AG04449 (cell line): Measurements from ENCODE around the gene KRT33B.

Source experiments
- CTCF ChIA-PET: fragments of 350-600 bp; formaldehyde crosslinking; extraction: SDS; loops from one replicate; lab custom pipeline; 2021; ENCODE audit warnings: antibody characterized with exemption; lab: Yijun Ruan, JAX
- POLR2A ChIA-PET: fragments of 400-600, 350-600 bp; formaldehyde crosslinking; extraction: SDS; loops from one replicate; lab custom pipeline; 2020; ENCODE audit warnings: antibody characterized with exemption, inconsistent platforms; lab: Yijun Ruan, JAX
- DNase-seq: peaks from one replicate; pipeline ENCODE4 v3.0.0-alpha.2; 2010; ENCODE audit warnings: low read depth, low spot score
- H3K4me3 ChIP-seq: 2 replicates; pipeline ENCODE4 v1.5.1; 2011; ENCODE audit warnings: low read depth, mild to moderate bottlenecking, control low read depth, low read length
- TF ChIP-seq, protein P1 (sequence below): IDR thresholded peaks from one replicate; pipeline ENCODE4 v1.5.1; 2011; ENCODE audit warnings: mild to moderate bottlenecking, moderate library complexity, low read length, control low read depth, inconsistent platforms; ENCODE audit not compliant: insufficient read depth; ENCODE audit errors: missing control alignments

Gene KRT33B

DNA sequence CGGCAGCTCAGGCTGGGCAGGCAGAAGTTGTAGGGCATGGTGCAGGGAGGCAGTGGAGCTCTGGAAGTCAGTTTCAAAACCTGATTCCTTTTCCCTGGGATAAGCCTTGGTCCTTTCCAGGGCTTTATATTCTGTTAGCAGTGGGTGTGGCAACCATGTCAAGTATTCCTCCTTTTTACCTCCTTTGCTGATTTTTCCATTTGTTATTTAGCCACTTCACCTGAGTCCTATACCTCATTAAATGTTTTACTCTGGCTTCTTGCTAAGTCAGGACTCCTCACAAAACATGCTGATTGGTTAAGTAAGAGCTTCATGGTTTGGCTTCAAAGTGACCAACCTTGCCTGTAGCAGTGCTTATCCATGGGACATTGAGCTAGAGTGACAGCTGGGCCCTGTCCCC is at the start of gene KRT33B:
Gene KRT33B, minus strand, starts transcription at position 101 of the 400 bp plus-strand sequence. Its CDS starts 63 bp downstream, at position 38.
- DNase-seq = no peak
- ChIA-PET POLR2A (no interaction called here), CTCF (interaction anchor here (0.8 to 1.2 kb wide), 2 partner anchors 180 to 293 kb away, joined by 3 read pairs; no protein-coding TSS in a partner anchor)
- no peak within 1 kb of the TSS for H3K4me3 ChIP-seq
- TF ChIP-seq, protein P1, sequence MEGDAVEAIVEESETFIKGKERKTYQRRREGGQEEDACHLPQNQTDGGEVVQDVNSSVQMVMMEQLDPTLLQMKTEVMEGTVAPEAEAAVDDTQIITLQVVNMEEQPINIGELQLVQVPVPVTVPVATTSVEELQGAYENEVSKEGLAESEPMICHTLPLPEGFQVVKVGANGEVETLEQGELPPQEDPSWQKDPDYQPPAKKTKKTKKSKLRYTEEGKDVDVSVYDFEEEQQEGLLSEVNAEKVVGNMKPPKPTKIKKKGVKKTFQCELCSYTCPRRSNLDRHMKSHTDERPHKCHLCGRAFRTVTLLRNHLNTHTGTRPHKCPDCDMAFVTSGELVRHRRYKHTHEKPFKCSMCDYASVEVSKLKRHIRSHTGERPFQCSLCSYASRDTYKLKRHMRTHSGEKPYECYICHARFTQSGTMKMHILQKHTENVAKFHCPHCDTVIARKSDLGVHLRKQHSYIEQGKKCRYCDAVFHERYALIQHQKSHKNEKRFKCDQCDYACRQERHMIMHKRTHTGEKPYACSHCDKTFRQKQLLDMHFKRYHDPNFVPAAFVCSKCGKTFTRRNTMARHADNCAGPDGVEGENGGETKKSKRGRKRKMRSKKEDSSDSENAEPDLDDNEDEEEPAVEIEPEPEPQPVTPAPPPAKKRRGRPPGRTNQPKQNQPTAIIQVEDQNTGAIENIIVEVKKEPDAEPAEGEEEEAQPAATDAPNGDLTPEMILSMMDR = no peak

GRCh38 chr17:41418116-41418860 is 48.7 kb upstream of the KRT33B start:
- TF ChIP-seq, protein P1 = no peak
- H3K4me3 ChIP-seq = no peak overlapping the region
- no peak for DNase-seq
- ChIA-PET POLR2A (interaction anchor here (0.8 kb wide), 1 partner anchor 270 kb away, joined by 5 read pairs; no protein-coding TSS in a partner anchor), CTCF (interaction anchor here (0.7 to 1.5 kb wide), 8 partner anchors 9 to 1053 kb away, joined by 3 to 10 read pairs (median 4); no protein-coding TSS in a partner anchor)

DNA sequence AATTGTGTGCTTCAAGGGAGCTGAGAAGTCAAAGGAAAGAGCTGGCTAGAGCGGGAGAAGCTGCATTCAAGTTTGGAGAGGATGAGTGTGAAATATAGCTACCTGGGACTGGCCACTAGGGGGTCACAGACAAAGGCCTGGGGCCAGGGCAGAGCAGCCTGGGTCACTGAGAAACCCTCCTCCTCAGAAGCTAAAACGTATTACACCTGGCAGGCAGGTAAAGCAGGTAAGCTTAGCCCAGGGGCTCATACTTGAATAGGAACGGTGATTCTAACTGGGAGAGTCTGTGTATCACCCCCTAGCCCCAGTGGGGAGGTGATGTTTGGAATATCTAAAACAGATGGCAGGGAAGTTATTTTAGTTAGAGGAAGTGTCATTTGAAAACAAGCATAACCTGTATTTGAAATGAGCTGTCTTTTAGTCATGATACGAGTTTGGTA is 48.0 kb upstream of the KRT33B start:
- H3K4me3 ChIP-seq = no peak overlapping the region
- ChIA-PET POLR2A (interaction anchor here (0.8 kb wide), 1 partner anchor 271 kb away, joined by 5 read pairs; no protein-coding TSS in a partner anchor), CTCF (interaction anchor here (0.7 to 1.5 kb wide), 8 partner anchors 9 to 1053 kb away, joined by 3 to 10 read pairs (median 4); no protein-coding TSS in a partner anchor)
- DNase-seq = no peak
- TF ChIP-seq, protein P1 = peak; percentile 9

GRCh38 chr17:41417127-41417526 is 47.5 kb upstream of the KRT33B start:
- ChIA-PET POLR2A (interaction anchor here (0.8 kb wide), 1 partner anchor 271 kb away, joined by 5 read pairs; no protein-coding TSS in a partner anchor), CTCF (interaction anchor here (1.1 to 1.5 kb wide), 6 partner anchors 10 to 231 kb away, joined by 3 to 10 read pairs (median 4); no protein-coding TSS in a partner anchor)
- TF ChIP-seq, protein P1 = no peak
- no peak overlapping the region for H3K4me3 ChIP-seq
- no peak for DNase-seq

- H3K4me3 ChIP-seq = no peak overlapping the region
- ChIA-PET CTCF (interaction anchor here (0.8 to 1.3 kb wide), 5 partner anchors 13 to 232 kb away, joined by 3 to 6 read pairs (median 3); partner anchors contain the start of gene KRT34), POLR2A (interaction anchor here (0.6 to 1.2 kb wide), 2 partner anchors 12 to 594 kb away, joined by 3 to 4 read pairs; partner anchors contain the start of gene KRT10)
These were observed 46.9 kb upstream of the KRT33B start for GRCh38 chr17:41416479-41416878.

More at GRCh38 chr17:41416479-41416878, 46.9 kb upstream of the KRT33B start:
- TF ChIP-seq, protein P1 = no peak
- DNase-seq = no peak
